Activated naive CD4-positive, alpha-beta T cell treated with anti-CD3 and anti-CD28 coated beads, Interleukin-2, amount 50 U/mL, for 72 hours (primary cell): ENCODE results near the gene DUSP15. TPM values are rescaled to one million over a fixed set of nuclear protein-coding genes. Genes with fewer than 3 reads are reported as not detected.
A peak's percentile ranks its signal among the peaks of the same experiment; 100 is the strongest.
"Not testable (repeated sequence)": the region's sequence is repeated elsewhere in the genome, so short reads cannot be mapped to it uniquely, and the experiment has no call there.

Experiments
- ATAC-seq, 2 donors: fragments of 150-1000 bp; cut with Tn5 transposase; 2 replicates each; pipeline ENCODE4 v1.10.0; 2021; ENCODE audit warnings: mild to moderate bottlenecking in 2 of 2, moderate library complexity in 2 of 2
- DNase-seq, 2 donors: peaks; one replicate each; pipeline ENCODE4 v3.0.0; 2021 to 2022; ENCODE audit warnings: low spot score in 2 of 2
- H3K27ac Mint-ChIP-seq, 2 donors: one replicate each; pipeline ENCODE4 v1.8.0; 2022; ENCODE audit warnings: mild to moderate bottlenecking in 2 of 2, mixed read lengths in 2 of 2
- H3K36me3 Mint-ChIP-seq, 2 donors: one replicate each; pipeline ENCODE4 v1.8.0; 2022; ENCODE audit warnings: mixed read lengths in 2 of 2
- H3K9me3 Mint-ChIP-seq, 2 donors: one replicate each; pipeline ENCODE4 v1.8.0; 2022; ENCODE audit warnings: mixed read lengths in 2 of 2
- total RNA-seq, 2 donors: library from RNA; stranded (reverse); gene quantifications; one replicate each; pipeline ENCODE4 v1.2.3, GENCODE V29; 2022

Gene DUSP15
- total RNA-seq, 2 donors from 2014 or later: not detected

GRCh38 chr20:31822421-31823330, 47.7 kb downstream of the DUSP15 start:
- Mint-ChIP-seq H3K36me3 (no peaks in the 10 kb centered on the region), H3K27ac (no peak overlapping the region), H3K9me3 (no peaks in the 10 kb centered on the region)
- ATAC-seq (peak; percentile 79 to 90), DNase-seq (peak in 1 of 2 donors; percentile 83)

- Mint-ChIP-seq H3K27ac (no peak overlapping the region), H3K36me3 (no peaks in the 10 kb centered on the region), H3K9me3 (no peaks in the 10 kb centered on the region)
- no peak for ATAC-seq
- no peak for DNase-seq
These were observed 48.9 kb downstream of the DUSP15 start for GRCh38 chr20:31821427-31821826.

GRCh38 chr20:31820228-31820627, 50.1 kb downstream of the DUSP15 start:
- ATAC-seq (no peak), DNase-seq (no peak)
- H3K9me3 Mint-ChIP-seq: no peaks in the 10 kb centered on the region

GRCh38 chr20:31819083-31819784, 51.1 kb downstream of the DUSP15 start, which contains the start of gene MYLK2:
Gene MYLK2, plus strand, starts transcription at chr20:31819356. Its CDS starts 225 bp downstream, at chr20:31819581.
- Mint-ChIP-seq H3K9me3 (no peaks in the 10 kb centered on the region), H3K27ac (no peak within 1 kb of the TSS), H3K36me3 (no peaks in the 10 kb centered on the region)
- DNase-seq (no peak), ATAC-seq (no peak)

More at GRCh38 chr20:31820228-31820627, 50.1 kb downstream of the DUSP15 start:
- Mint-ChIP-seq H3K27ac (no peak overlapping the region), H3K36me3 (no peaks in the 10 kb centered on the region)

GRCh38 chr20:31818376-31818908, 51.9 kb downstream of the DUSP15 start:
- DNase-seq (no peak), ATAC-seq (no peak)
- no peaks in the 10 kb centered on the region for H3K36me3 Mint-ChIP-seq
- no peaks in the 10 kb centered on the region for H3K9me3 Mint-ChIP-seq
- no peak overlapping the region for H3K27ac Mint-ChIP-seq

GRCh38 chr20:31817461-31817860, 52.9 kb downstream of the DUSP15 start:
- no peak for DNase-seq
- Mint-ChIP-seq H3K27ac (no peak overlapping the region), H3K9me3 (no peaks in the 10 kb centered on the region), H3K36me3 (no peaks in the 10 kb centered on the region)
- ATAC-seq: no peak

GRCh38 chr20:31816221-31816620, 54.1 kb downstream of the DUSP15 start:
- H3K9me3 Mint-ChIP-seq: no peaks in the 10 kb centered on the region
- no peak overlapping the region for H3K27ac Mint-ChIP-seq
- H3K36me3 Mint-ChIP-seq: no peaks in the 10 kb centered on the region

GRCh38 chr20:31815408-31816188, 54.7 kb downstream of the DUSP15 start:
- DNase-seq (no peak), ATAC-seq (peak in 1 of 2 donors; percentile 10)
- Mint-ChIP-seq H3K9me3 (no peaks in the 10 kb centered on the region), H3K27ac (peak overlapping the region in 1 of 2 donors; percentile 74), H3K36me3 (no peaks in the 10 kb centered on the region)

More at GRCh38 chr20:31816221-31816620, 54.1 kb downstream of the DUSP15 start:
- no peak for ATAC-seq
- DNase-seq: no peak

- not testable (repeated sequence) for H3K27ac Mint-ChIP-seq, DNase-seq, H3K9me3 Mint-ChIP-seq, ATAC-seq, H3K36me3 Mint-ChIP-seq
These were observed 56.2 kb downstream of the DUSP15 start for GRCh38 chr20:31814142-31814541.

- DNase-seq (no peak), ATAC-seq (no peak)
- Mint-ChIP-seq H3K27ac (no peak overlapping the region), H3K36me3 (no peaks in the 10 kb centered on the region), H3K9me3 (no peaks in the 10 kb centered on the region)
These were observed 56.7 kb downstream of the DUSP15 start for GRCh38 chr20:31813611-31814010.

- no peak for ATAC-seq
- Mint-ChIP-seq H3K36me3 (no peaks in the 10 kb centered on the region), H3K27ac (no peak overlapping the region)
These were observed 58.3 kb downstream of the DUSP15 start for GRCh38 chr20:31811796-31812728.

GRCh38 chr20:31811198-31811597, 59.1 kb downstream of the DUSP15 start:
- ATAC-seq (no peak), DNase-seq (no peak)
- H3K36me3 Mint-ChIP-seq: peaks cover 0 to 5% of the 10 kb centered on the region in 2 donors
- H3K9me3 Mint-ChIP-seq: no peaks in the 10 kb centered on the region
- no peak overlapping the region for H3K27ac Mint-ChIP-seq

More at GRCh38 chr20:31811796-31812728, 58.3 kb downstream of the DUSP15 start:
- no peaks in the 10 kb centered on the region for H3K9me3 Mint-ChIP-seq
- DNase-seq: no peak
